Transverse colon (tissue), 4 donors: ENCODE measurements around the gene INTS4. TPM values are rescaled to one million over a fixed set of nuclear protein-coding genes. Genes with fewer than 3 reads are reported as not detected.

Experiments
- DNase-seq: peaks from one replicate; pipeline ENCODE4 v3.0.0-alpha.2; 2019
- H3K27ac ChIP-seq, 4 donors: fragments of 200-600 bp; sonication (generic); 2 replicates each; pipeline ENCODE4 v1.5.1; 2016 to 2018; ENCODE audit warnings: inconsistent platforms in 4 of 4
- H3K27me3 ChIP-seq: fragments of 200-600 bp; sonication (generic); 2 replicates; pipeline ENCODE4 v1.5.1; 2017; ENCODE audit warnings: inconsistent platforms
- H3K36me3 ChIP-seq, 4 donors: fragments of 200-600 bp; sonication (generic); 2 replicates each; pipeline ENCODE4 v1.5.1; 2017 to 2019; ENCODE audit warnings: inconsistent platforms in 4 of 4
- H3K4me1 ChIP-seq, 4 donors: fragments of 200-600 bp; sonication (generic); 2 replicates each; pipeline ENCODE4 v1.5.1; 2017 to 2020; ENCODE audit warnings: inconsistent platforms in 4 of 4
- H3K4me3 ChIP-seq, 4 donors: fragments of 200-600 bp; sonication (generic); 1 replicate in 1 of 4; 2 replicates in 3 of 4; pipeline versions ENCODE4 v1.5.1 to v1.6.1; 2017 to 2019; ENCODE audit warnings: inconsistent platforms in 4 of 4
- H3K9me3 ChIP-seq, 2 donors: fragments of 200-600 bp; sonication (generic); 2 replicates each; pipeline ENCODE4 v1.5.1; 2017 to 2019; ENCODE audit warnings: inconsistent platforms in 2 of 2
- EP300 ChIP-seq: sonication (generic); formaldehyde crosslinking; IDR thresholded peaks from one replicate; pipeline ENCODE4 v1.6.1; 2017; ENCODE audit warnings: antibody characterized with exemption, low read depth
- POLR2A ChIP-seq: fragments of 450-650 bp; IDR thresholded peaks from one replicate; pipeline ENCODE4 v1.6.1; 2016; ENCODE audit warnings: antibody characterized with exemption, mild to moderate bottlenecking, moderate library complexity
- POLR2AphosphoS5 ChIP-seq, 3 donors: sonication (generic); formaldehyde crosslinking; IDR thresholded peaks; one replicate each; pipeline ENCODE4 v1.6.1; 2016; ENCODE audit warnings: antibody characterized with exemption in 3 of 3
- WGBS, 2 donors: methylation state at CpG; one replicate each; pipeline ENCODE4 v1.1.5; 2018; ENCODE audit warnings: low coverage in 1 of 2; 5-methylcytosine and 5-hydroxymethylcytosine counted together
- in situ Hi-C, 4 donors: fragments of 200-750 bp; cut with MboI; loops; one replicate each; pipeline versions ENCODE4 v1.15.0 to v1.15.1; 2017; ENCODE audit warnings: low sequenced_read_pairs in 3 of 4, low pct_ligation_motif_present in 1 of 4, low pct_unique_long_range_greater_than_20kb in 1 of 4
- intact Hi-C: fragments of 100-400 bp; cut with DNase I; formaldehyde crosslinking; loops from one replicate; pipeline ENCODE4 v1.15.1; 2023; ENCODE audit warnings: low total_unique reads
- total RNA-seq, 4 donors: library from RNA; depleted of rRNA; stranded (reverse); fragments of >200 nt; gene quantifications; one replicate each; pipeline ENCODE4 v1.1.0, GENCODE V29; 2016
- TF ChIP-seq, protein P1 (sequence below), 5 experiments: fragments of 200-600 bp in 3 of 5; fragments of 450-650 bp in 2 of 5; sonication (generic) in 3 of 5; IDR thresholded peaks; 1 replicate in 2 of 5; 2 replicates in 3 of 5; pipeline ENCODE4 v1.5.1; 2016 to 2017; ENCODE audit warnings: antibody characterized with exemption in 5 of 5, inconsistent platforms in 3 of 5, mild to moderate bottlenecking in 2 of 5, moderate library complexity in 1 of 5

Gene INTS4
- total RNA-seq, 4 donors from 2014 or later, result 3.8 to 45.9 (median 31.5) TPM

DNA sequence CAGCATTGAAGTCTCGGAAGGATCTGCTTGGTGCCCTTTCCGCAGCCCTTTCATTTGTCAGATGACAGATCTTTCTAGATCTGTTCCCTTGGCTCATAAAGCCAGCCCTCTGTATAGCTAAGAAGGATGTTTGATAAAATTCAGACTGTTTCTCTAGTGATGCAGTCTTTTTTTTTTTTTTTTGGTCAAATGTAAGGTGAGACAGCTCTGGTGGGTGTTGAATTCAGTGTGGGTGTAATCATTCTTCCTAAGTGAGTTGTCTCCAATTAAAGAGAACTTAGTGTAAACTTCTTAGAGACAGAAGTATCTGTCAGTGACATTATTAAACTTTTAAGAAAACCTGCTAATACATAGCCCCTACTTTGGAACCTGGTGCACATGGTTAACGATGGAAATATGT lies 120.3 kb downstream of the INTS4 start:
- H3K9me3 ChIP-seq, result no peaks in the 10 kb centered on the region
- no peak overlapping the region for H3K4me3 ChIP-seq
- intact Hi-C loops, result no loop called here
- no peak overlapping the region for H3K27ac ChIP-seq
- WGBS, 2 donors, result 88 to 89% methylated on average over 3 of the region's 3 CpGs
- no peaks in the 10 kb centered on the region for H3K4me1 ChIP-seq
- H3K36me3 ChIP-seq, result peaks cover 0 to 50% (median 9%) of the 10 kb centered on the region in 4 donors
- TF ChIP-seq, protein P1, sequence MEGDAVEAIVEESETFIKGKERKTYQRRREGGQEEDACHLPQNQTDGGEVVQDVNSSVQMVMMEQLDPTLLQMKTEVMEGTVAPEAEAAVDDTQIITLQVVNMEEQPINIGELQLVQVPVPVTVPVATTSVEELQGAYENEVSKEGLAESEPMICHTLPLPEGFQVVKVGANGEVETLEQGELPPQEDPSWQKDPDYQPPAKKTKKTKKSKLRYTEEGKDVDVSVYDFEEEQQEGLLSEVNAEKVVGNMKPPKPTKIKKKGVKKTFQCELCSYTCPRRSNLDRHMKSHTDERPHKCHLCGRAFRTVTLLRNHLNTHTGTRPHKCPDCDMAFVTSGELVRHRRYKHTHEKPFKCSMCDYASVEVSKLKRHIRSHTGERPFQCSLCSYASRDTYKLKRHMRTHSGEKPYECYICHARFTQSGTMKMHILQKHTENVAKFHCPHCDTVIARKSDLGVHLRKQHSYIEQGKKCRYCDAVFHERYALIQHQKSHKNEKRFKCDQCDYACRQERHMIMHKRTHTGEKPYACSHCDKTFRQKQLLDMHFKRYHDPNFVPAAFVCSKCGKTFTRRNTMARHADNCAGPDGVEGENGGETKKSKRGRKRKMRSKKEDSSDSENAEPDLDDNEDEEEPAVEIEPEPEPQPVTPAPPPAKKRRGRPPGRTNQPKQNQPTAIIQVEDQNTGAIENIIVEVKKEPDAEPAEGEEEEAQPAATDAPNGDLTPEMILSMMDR (IDR thresholded peaks at IDR 0.05), result no peak
- TF ChIP-seq POLR2AphosphoS5 (IDR thresholded peaks at IDR 0.05), result no peak
- no peak for TF ChIP-seq POLR2A
- no peak for TF ChIP-seq EP300
- no peak for DNase-seq
- H3K27me3 ChIP-seq, result no peaks in the 10 kb centered on the region
- in situ Hi-C loops, result no loop called here

DNA sequence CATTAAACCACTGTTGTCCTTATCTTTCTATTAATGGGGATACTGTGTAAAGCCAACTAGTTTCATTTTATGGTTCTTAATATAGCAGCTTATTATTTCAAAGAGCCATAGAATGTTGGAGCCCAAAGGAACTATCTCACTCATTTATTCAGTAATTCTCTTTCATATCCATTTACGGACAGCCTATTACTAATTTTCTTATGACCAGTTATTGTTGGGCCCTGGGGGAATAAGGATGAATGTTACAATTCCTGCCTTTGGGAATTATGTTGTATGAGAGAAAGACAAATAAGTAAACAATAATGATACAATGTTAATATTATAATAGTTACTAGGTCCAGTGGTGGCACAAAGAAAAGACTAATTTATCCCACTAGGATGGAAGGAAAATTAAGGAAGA lies 121.1 kb downstream of the INTS4 start:
- in situ Hi-C loops, result no loop called here
- H3K36me3 ChIP-seq, result peaks cover 0 to 44% (median 9%) of the 10 kb centered on the region in 4 donors
- DNase-seq, result no peak
- TF ChIP-seq, protein P1 (IDR thresholded peaks at IDR 0.05), result no peak
- TF ChIP-seq POLR2A, result no peak
- intact Hi-C loops, result no loop called here
- no peaks in the 10 kb centered on the region for H3K9me3 ChIP-seq
- no peak overlapping the region for H3K4me3 ChIP-seq
- H3K27ac ChIP-seq, result no peak overlapping the region
- no peaks in the 10 kb centered on the region for H3K4me1 ChIP-seq
- WGBS, 2 donors, result 83 to 94% methylated on average over 1 of the region's 1 CpG
- no peaks in the 10 kb centered on the region for H3K27me3 ChIP-seq

DNA sequence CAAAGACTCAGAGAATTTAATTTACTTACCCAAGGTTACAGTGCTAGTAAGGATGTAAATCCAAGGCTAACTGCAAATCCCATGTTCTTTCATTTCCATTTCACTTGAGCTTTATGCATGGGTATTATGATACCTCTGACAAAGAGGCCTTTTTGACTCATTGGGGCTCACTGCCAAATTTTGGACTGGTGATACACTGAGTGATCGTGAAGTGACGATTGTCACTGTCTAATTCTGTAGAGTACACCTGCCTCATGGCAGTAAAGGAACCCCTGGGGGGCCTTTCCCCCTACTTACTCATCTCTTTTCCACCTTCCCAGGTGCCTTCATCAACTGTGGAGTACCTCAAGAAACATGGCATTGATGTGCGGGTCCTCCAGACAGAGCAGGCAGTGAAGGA lies 122.6 kb downstream of the INTS4 start:
- Histone ChIP-seq H3K27me3 (no peaks in the 10 kb centered on the region), H3K4me1 (no peaks in the 10 kb centered on the region), H3K4me3 (no peak overlapping the region), H3K36me3 (peaks cover 0 to 37% (median 8%) of the 10 kb centered on the region in 4 donors), H3K9me3 (no peaks in the 10 kb centered on the region), H3K27ac (no peak overlapping the region)
- TF ChIP-seq POLR2A (no peak), EP300 (no peak), POLR2AphosphoS5 (IDR thresholded peaks at IDR 0.05) (no peak)
- TF ChIP-seq, protein P1 (IDR thresholded peaks at IDR 0.05), result no peak
- in situ Hi-C loops, result no loop called here
- 98% methylated on average over 3 of the region's 3 CpGs; no CpG with 5 or more reads in 1 of the 2 donors for WGBS, 2 donors
- intact Hi-C loops, result no loop called here
- no peak for DNase-seq

DNA sequence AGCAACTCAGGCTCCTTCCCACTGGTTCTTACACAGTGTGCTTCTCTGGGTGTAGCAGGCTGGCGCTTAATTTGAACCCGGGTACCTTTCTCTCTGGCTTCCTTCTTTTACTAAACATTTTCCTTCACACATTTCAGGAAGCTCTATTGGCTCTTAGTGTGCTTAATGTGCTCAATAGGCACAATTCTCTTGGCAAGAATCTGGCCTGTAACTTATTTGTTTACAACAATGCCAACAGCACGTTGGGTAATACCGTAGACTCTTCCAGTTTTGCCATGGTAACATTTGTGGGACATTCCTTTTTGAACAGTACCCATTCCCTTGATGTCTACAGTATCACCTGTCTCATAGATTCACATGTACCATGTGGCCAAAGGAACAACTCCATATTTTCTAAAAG lies 125.7 kb downstream of the INTS4 start:
- in situ Hi-C loops (no loop called here), intact Hi-C loops (no loop called here)
- H3K9me3 ChIP-seq, result no peaks in the 10 kb centered on the region
- H3K4me1 ChIP-seq, result no peaks in the 10 kb centered on the region
- no peak overlapping the region for H3K27ac ChIP-seq
- WGBS, 2 donors, result 92 to 97% methylated on average over 2 to 4 of the region's 4 CpGs
- no peak overlapping the region for H3K4me3 ChIP-seq
- DNase-seq, result no peak
- H3K36me3 ChIP-seq, result peaks cover 0 to 37% (median 6%) of the 10 kb centered on the region in 4 donors
- H3K27me3 ChIP-seq, result no peaks in the 10 kb centered on the region
- no peak for TF ChIP-seq POLR2A
- TF ChIP-seq, protein P1 (IDR thresholded peaks at IDR 0.05), result no peak
